G401.6 (cell line): ENCODE data around the gene SLC22A23.

Experiments used
- FAIRE-seq: peaks from 2 replicates; lab custom pipeline; 2012; peaks lifted over from hg19 to GRCh38; lab: Jason Lieb, UNC

Gene SLC22A23

GRCh38 chr6:3282476-3283236 is 174.2 kb downstream of the SLC22A23 start:
- no peak for FAIRE-seq

GRCh38 chr6:3281631-3282475 is 175.0 kb downstream of the SLC22A23 start:
- no peak for FAIRE-seq

- no peak for FAIRE-seq
Measured at GRCh38 chr6:3280866-3281465, 175.9 kb downstream of the SLC22A23 start.

GRCh38 chr6:3280091-3280490 is 176.8 kb downstream of the SLC22A23 start:
- FAIRE-seq = no peak

- no peak for FAIRE-seq
Measured at GRCh38 chr6:3278691-3279090, 178.2 kb downstream of the SLC22A23 start.

GRCh38 chr6:3277851-3278416 is 178.9 kb downstream of the SLC22A23 start:
- FAIRE-seq = no peak

- FAIRE-seq = no peak
Measured at GRCh38 chr6:3277251-3277650, 179.6 kb downstream of the SLC22A23 start.

GRCh38 chr6:3276174-3277167 is 180.4 kb downstream of the SLC22A23 start:
- no peak for FAIRE-seq

GRCh38 chr6:3273707-3274521 is 182.9 kb downstream of the SLC22A23 start:
- no peak for FAIRE-seq

- no peak for FAIRE-seq
Measured at GRCh38 chr6:3272911-3273547, 183.8 kb downstream of the SLC22A23 start.

GRCh38 chr6:3271756-3272155 is 185.1 kb downstream of the SLC22A23 start:
- no peak for FAIRE-seq

- no peak for FAIRE-seq
Measured at GRCh38 chr6:3270258-3270657, 186.6 kb downstream of the SLC22A23 start.

- no peak for FAIRE-seq
Measured at GRCh38 chr6:3269281-3269975, 187.4 kb downstream of the SLC22A23 start.

GRCh38 chr6:3268680-3269079 is 188.2 kb downstream of the SLC22A23 start:
- FAIRE-seq = no peak

- no peak for FAIRE-seq
Measured at GRCh38 chr6:3267162-3267561, 189.7 kb downstream of the SLC22A23 start.

GRCh38 chr6:3266170-3266569 is 190.7 kb downstream of the SLC22A23 start:
- FAIRE-seq = no peak

- no peak for FAIRE-seq
Measured at GRCh38 chr6:3265671-3266070, 191.2 kb downstream of the SLC22A23 start.

- FAIRE-seq = no peak
Measured at GRCh38 chr6:3264356-3264755, 192.5 kb downstream of the SLC22A23 start.

- FAIRE-seq = no peak
Measured at GRCh38 chr6:3263096-3263495, 193.8 kb downstream of the SLC22A23 start.
